Subcutaneous abdominal adipose tissue (tissue), 5 donors: ENCODE data around the gene PARG.
"Not testable (repeated sequence)": the region's sequence is repeated elsewhere in the genome, so short reads cannot be mapped to it uniquely, and the experiment has no call there.

Experiments
- H3K27ac ChIP-seq: one replicate; pipeline ENCODE4 v1.7.0; 2013; ENCODE audit warnings: low read depth, mild to moderate bottlenecking, inconsistent platforms, low read length, moderate library complexity
- H3K27me3 ChIP-seq, 5 donors: one replicate each; pipeline ENCODE4 v1.7.0; 2013; ENCODE audit warnings: low read length in 5 of 5, inconsistent platforms in 1 of 5; ENCODE audit not compliant: control insufficient read depth in 5 of 5, insufficient read depth in 4 of 5
- H3K36me3 ChIP-seq, 5 donors: one replicate each; pipeline ENCODE4 v1.7.0; 2013; ENCODE audit warnings: low read length in 5 of 5; ENCODE audit not compliant: control insufficient read depth in 5 of 5, insufficient read depth in 5 of 5
- H3K4me1 ChIP-seq, 5 donors: one replicate each; pipeline ENCODE4 v1.7.0; 2013; ENCODE audit warnings: low read length in 5 of 5, mild to moderate bottlenecking in 3 of 5, moderate library complexity in 1 of 5; ENCODE audit not compliant: control insufficient read depth in 5 of 5, insufficient read depth in 5 of 5
- H3K4me3 ChIP-seq, 5 donors: one replicate each; pipeline ENCODE4 v1.7.0; 2013; ENCODE audit warnings: low read length in 5 of 5, low read depth in 1 of 5
- H3K9ac ChIP-seq, 5 donors: one replicate each; pipeline ENCODE4 v1.7.0; 2013; ENCODE audit warnings: low read length in 5 of 5, mild to moderate bottlenecking in 4 of 5, moderate library complexity in 3 of 5
- H3K9me3 ChIP-seq, 5 donors: one replicate each; pipeline ENCODE4 v1.7.0; 2013; ENCODE audit warnings: low read length in 5 of 5; ENCODE audit not compliant: control insufficient read depth in 5 of 5
- donor health status: healthy.
- donor health status: healthy.
- donor health status: healthy.
- donor health status: healthy.
- donor health status: healthy.

The PARG gene

GRCh38 chr10:49859933-49860332 lies 81.9 kb downstream of the PARG start:
- not testable (repeated sequence) for H3K4me1 ChIP-seq, H3K4me3 ChIP-seq, H3K27me3 ChIP-seq, H3K27ac ChIP-seq, H3K9ac ChIP-seq, H3K9me3 ChIP-seq, H3K36me3 ChIP-seq

- H3K27ac ChIP-seq, H3K4me1 ChIP-seq, H3K4me3 ChIP-seq, H3K27me3 ChIP-seq, H3K36me3 ChIP-seq, H3K9me3 ChIP-seq, H3K9ac ChIP-seq: not testable (repeated sequence)
Measured at GRCh38 chr10:49858697-49859382, 83.0 kb downstream of the PARG start.

GRCh38 chr10:49849520-49849919 lies 92.3 kb downstream of the PARG start:
- not testable (repeated sequence) for H3K9ac ChIP-seq, H3K36me3 ChIP-seq, H3K4me3 ChIP-seq, H3K9me3 ChIP-seq, H3K4me1 ChIP-seq, H3K27me3 ChIP-seq, H3K27ac ChIP-seq

DNA sequence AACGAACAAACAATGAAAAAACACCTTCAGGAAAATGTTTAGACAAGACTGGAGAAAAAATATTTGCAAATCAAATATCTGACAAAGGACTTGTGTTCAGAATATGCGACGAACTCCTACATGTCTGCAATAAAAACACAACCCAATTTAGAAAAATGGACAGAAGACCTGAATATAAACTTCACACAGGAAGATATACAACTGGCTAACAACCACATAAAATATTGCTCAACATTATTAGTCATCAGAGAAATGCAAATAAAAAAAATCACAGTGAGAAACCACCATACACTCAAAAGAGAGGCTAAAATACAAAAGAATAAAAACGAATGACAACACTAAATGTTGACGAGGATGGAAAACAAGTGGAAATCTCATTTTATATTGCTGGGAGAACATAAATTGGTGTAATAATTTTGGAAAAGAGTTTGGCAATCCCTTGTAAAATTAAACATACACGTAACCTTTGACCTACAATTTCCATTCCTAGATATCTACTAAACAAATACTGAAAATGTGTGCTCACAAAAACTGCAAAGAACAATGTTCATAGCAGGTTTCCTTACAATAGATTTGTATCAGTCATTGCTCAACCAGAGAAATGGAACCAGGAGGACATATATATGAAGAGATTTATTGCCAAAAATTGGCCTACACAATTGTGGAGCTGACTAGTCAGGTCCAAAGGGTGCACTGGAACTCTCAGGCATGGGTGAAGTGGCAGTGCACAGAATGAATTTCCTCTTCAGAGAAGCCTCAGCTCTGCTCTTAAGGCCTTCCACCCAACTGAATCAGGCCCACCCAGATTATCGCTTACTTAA lies 96.8 kb downstream of the PARG start:
- H3K36me3 ChIP-seq = peaks cover 9 to 25% (median 22%) of the 10 kb centered on the region in 5 donors
- no peaks in the 10 kb centered on the region for H3K27me3 ChIP-seq
- H3K4me3 ChIP-seq = no peak overlapping the region
- no peak overlapping the region for H3K27ac ChIP-seq
- H3K9me3 ChIP-seq = no peaks in the 10 kb centered on the region
- H3K4me1 ChIP-seq = peaks cover 0 to 3% (median 0%) of the 10 kb centered on the region in 5 donors
- no peak overlapping the region for H3K9ac ChIP-seq

GRCh38 chr10:49842333-49842628 lies 99.5 kb downstream of the PARG start:
- not testable (repeated sequence) for H3K27me3 ChIP-seq, H3K4me1 ChIP-seq, H3K9ac ChIP-seq, H3K27ac ChIP-seq, H3K9me3 ChIP-seq
- Histone ChIP-seq H3K4me3 (peak overlapping the region in 1 of 5 donors; percentile 48), H3K36me3 (peaks cover 13 to 38% (median 33%) of the 10 kb centered on the region in 5 donors)

GRCh38 chr10:49841615-49842332 lies 100.1 kb downstream of the PARG start:
- no peak overlapping the region for H3K27ac ChIP-seq
- H3K4me1 ChIP-seq = peaks cover 0 to 3% (median 0%) of the 10 kb centered on the region in 5 donors

GRCh38 chr10:49837685-49838084 lies 104.1 kb downstream of the PARG start:
- Histone ChIP-seq H3K27me3 (no peaks in the 10 kb centered on the region), H3K4me1 (peaks cover 0 to 3% (median 0%) of the 10 kb centered on the region in 5 donors), H3K27ac (no peak overlapping the region), H3K9me3 (no peaks in the 10 kb centered on the region), H3K9ac (no peak overlapping the region), H3K4me3 (no peak overlapping the region), H3K36me3 (peaks cover 9 to 39% (median 30%) of the 10 kb centered on the region in 5 donors)

More at GRCh38 chr10:49841615-49842332, 100.1 kb downstream of the PARG start:
- H3K4me3 ChIP-seq = peak overlapping the region in 3 of 5 donors; percentile 3 to 48 (median 8)
- peak overlapping the region in 3 of 5 donors; percentile 4 to 51 (median 17) for H3K9ac ChIP-seq
- peaks cover 13 to 38% (median 34%) of the 10 kb centered on the region in 5 donors for H3K36me3 ChIP-seq
- no peaks in the 10 kb centered on the region for H3K27me3 ChIP-seq
- no peaks in the 10 kb centered on the region for H3K9me3 ChIP-seq

GRCh38 chr10:49837051-49837478 lies 104.8 kb downstream of the PARG start:
- Histone ChIP-seq H3K27ac (no peak overlapping the region), H3K36me3 (peaks cover 12 to 40% (median 30%) of the 10 kb centered on the region in 5 donors), H3K9ac (no peak overlapping the region), H3K27me3 (no peaks in the 10 kb centered on the region), H3K9me3 (no peaks in the 10 kb centered on the region), H3K4me1 (no peaks in the 10 kb centered on the region), H3K4me3 (no peak overlapping the region)

GRCh38 chr10:49834976-49835375 lies 106.9 kb downstream of the PARG start:
- no peak overlapping the region for H3K4me3 ChIP-seq
- H3K36me3 ChIP-seq = peaks cover 17 to 39% (median 30%) of the 10 kb centered on the region in 5 donors
- no peak overlapping the region for H3K27ac ChIP-seq
- no peaks in the 10 kb centered on the region for H3K27me3 ChIP-seq
- no peaks in the 10 kb centered on the region for H3K4me1 ChIP-seq
- H3K9ac ChIP-seq = no peak overlapping the region
- no peaks in the 10 kb centered on the region for H3K9me3 ChIP-seq

DNA sequence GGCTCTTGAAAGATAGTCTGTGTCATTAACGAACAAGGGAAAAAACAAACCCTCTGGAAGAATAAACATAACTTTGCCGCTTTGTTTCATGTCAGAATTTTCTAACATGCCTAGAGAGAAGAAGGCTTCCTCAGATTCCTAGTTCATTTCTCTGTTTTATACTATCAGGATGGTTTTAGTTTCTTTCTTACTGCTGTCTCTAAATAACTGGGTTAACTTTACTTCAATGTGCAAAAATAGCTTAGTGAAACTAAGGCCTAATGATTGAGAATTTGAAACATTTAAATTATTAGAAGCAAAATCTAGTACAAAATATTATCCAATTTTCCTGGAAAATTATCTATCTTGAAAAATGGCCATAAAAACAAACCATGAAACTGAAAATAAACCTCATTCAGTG lies 107.6 kb downstream of the PARG start:
- no peaks in the 10 kb centered on the region for H3K4me1 ChIP-seq
- H3K9me3 ChIP-seq = no peaks in the 10 kb centered on the region
- no peak overlapping the region for H3K27ac ChIP-seq
- no peak overlapping the region for H3K9ac ChIP-seq
- H3K36me3 ChIP-seq = peaks cover 17 to 34% (median 29%) of the 10 kb centered on the region in 5 donors
- H3K27me3 ChIP-seq = no peaks in the 10 kb centered on the region
- no peak overlapping the region for H3K4me3 ChIP-seq
